HG02884 (cell line): ENCODE data around the gene FAM163A.
"Not testable (repeated sequence)": the region's sequence is repeated elsewhere in the genome, so short reads cannot be mapped to it uniquely, and the experiment has no call there.

ENCODE experiments used
- ATAC-seq: cut with Tn5 transposase; IDR thresholded peaks from one replicate; pipeline ENCODE4 v1.9.1; 2021; ENCODE audit warnings: mild to moderate bottlenecking, moderate library complexity; ENCODE audit not compliant: unreplicated experiment

FAM163A gene

DNA sequence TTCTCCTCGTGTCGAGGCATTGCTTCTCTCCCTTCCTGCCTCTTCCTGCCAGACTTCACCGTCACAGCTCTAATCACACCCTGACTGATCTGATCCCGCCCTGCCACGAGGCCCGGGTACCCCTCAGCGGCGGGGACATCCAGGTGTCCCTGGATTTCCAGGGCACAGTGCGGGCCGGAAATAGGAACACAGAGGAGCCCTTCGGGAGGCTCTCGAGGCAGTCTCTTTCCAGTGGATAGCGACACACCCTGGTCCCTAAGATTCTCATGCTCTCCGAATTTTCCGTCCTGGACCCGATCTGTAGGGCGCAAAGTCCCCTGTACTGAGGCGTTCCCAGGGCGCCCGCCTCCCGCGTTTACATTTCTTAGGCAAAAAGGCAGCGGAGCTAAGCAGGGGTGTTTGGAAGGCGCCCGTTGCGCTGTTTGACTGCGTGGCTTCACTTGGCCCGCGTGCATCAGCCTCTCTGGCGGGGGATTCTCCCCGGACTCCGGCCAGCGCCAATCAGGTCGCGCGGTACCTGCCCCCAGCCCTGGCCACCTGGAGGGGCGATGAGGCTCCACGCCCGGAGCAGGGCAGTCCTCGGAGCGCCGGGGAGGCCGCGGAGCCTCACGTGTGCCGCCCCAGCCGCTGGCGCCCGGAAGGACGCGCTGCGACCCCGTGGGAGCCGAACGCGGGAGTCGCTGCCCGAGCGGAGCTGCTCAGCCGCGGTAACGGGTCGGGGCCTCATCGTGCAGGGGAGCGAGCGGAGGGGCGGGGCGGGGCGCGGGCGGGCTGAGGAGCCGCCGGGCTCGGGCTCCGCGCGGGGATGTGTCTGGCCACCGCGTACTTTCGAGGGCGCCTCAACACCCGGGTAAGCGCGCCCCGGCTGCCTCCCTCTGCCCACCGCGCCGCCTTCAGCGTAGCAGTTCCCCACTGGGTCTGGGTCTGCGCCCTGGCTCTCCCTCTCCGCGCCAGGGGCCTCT is at the start of gene FAM163A:
FAM163A (plus strand) TSS at position 575 of the 962 bp plus-strand sequence. CDS start 69,807 bp downstream, outside the sequence.
- no peak for ATAC-seq

DNA sequence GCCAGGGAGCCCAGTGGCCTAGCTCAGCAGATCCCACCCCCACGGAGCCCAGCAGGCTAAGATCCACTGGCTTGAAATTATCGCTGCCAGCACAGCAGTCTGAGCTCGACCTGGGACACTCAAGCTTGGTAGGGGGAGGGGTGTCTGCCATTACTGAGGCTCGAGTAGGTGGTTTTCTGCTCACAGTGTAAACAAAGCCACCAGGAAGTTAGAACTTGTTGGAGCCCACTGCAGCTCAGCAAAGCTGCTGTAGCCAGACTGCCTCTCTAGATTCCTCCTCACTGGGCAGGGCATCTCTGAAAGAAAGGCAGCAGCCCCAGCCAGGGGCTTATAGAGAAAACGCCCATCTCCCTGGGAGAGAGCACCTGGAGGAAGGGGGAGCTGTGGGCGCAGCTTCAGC is 48.6 kb upstream of the FAM163A start:
- not testable (repeated sequence) for ATAC-seq

DNA sequence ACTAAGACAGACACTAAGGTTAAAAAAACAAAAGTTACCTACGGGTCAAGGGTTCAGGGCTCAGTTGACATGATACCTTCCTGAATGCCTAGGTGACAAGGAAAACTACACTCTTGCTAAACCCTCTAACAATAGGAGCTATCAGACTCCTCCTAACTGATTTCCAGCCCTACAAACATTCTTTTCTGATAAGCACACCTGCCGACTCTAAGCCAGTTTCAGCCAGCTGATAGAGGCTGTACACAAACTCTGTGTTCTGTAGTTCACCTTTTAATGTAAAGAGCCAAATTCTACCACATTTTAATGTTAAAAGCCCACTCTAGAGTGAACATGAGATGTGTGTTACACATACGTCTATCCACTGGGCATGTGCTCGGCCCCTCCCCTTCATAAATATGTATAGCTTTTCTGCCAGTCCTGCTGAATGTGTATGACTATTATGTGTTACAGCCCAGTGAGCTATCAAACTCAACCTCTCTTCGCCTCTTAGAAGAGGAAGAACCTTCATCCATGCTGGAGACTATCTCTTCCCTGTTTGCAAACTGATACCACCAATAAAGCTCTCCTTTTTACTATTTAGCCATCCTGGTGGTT is 40.0 kb upstream of the FAM163A start:
- no peak for ATAC-seq

GRCh38 chr1:179706339-179706941 is 36.7 kb upstream of the FAM163A start:
- no peak for ATAC-seq

- ATAC-seq: no peak
Measured at GRCh38 chr1:179707406-179707805, 35.7 kb upstream of the FAM163A start.

DNA sequence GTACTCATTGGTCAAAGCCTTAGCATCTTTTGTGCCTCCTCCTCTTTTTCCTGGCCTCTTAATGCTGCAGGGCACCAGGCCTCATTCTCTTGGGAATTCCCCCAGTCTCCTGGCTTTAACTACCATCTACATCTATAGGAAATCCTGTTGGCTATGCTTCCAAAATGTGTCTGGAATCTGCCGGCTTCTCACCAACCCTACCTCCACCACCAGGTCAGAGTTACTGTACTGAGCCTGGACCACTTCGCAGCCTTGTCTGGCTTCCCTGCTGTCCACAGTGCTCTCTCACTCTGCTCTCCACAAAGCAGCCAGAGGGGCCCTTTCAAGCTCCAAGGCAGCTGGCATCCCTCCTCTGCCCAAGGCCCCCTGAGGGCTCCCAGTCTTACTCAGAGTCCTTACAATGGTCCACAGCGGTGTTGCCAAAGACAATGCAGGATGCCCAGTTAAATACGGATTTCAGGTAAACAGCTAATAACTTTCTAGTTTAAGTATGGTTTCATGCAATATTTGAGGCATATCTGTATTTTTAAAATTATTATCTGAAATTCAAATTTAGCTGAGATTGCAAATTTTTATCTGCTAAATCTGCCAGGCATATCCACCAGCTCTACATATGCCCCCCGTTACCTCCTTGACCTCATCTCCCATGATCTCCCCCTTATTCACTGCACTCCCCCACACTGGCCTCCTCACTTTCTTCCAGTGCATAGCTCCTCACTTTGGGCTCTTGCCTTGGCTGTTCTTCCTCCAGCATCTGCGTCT is 34.5 kb upstream of the FAM163A start:
- ATAC-seq: no peak

GRCh38 chr1:179709841-179710329 is 33.2 kb upstream of the FAM163A start:
- peak; percentile 85 for ATAC-seq

DNA sequence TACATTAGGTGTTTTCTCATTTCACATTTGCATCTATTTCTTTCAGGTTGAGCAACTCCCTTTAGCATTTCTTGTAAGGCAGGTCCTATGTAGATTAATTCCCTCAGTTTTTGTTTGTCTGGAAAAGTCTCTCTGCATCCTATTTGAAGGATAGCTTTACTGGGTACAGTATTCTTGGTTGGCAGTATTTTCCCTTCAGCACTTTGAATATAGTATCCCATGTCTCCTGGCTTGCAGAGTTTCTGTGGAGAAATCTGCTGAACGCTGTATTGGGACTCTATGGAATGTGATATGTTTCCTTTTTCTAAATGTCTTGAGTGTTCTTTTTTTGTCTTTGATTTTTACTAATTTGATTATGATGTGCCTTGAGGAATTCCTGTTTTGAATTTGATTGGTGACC is 28.9 kb upstream of the FAM163A start:
- ATAC-seq: no peak

- ATAC-seq: no peak
Measured at GRCh38 chr1:179714623-179715022, 28.5 kb upstream of the FAM163A start.

DNA sequence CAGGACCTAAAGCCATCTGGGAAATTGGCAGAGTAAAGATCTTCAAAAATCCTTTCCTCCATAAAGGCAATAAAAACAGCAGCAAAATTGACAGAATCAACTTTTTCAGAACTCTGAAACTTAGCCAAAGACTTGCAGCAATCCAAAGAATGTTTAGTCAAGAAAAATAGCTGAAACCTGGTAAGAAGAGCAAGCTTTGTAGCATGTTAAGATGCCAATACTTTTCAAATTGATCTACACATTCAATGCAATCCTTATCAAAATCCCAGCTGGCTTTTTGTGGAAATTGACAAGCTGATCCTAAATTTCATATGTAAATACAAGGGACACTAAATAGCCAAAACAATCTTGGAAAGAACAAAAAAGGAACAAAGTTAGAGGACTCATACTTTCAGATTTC is 23.8 kb upstream of the FAM163A start:
- no peak for ATAC-seq

DNA sequence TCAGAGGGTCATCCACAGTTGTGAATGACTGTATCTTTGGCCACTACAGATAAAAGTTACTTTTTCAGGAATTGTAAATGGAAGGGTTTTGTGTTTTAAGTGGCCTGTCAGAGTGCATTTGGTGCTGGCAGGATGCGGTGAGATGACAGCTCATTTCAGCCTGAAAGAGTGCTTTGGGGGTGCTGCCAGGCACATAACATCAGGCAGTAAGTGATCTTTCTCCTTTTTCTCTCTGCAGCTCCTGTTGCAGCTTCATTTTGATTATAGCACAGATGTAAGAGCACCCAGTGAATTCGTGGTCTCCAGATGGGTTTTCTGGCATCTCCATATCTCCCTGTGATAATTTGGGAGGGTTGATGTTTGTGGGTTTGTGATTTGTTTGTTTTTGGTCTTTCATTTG is 14.8 kb upstream of the FAM163A start:
- no peak for ATAC-seq

DNA sequence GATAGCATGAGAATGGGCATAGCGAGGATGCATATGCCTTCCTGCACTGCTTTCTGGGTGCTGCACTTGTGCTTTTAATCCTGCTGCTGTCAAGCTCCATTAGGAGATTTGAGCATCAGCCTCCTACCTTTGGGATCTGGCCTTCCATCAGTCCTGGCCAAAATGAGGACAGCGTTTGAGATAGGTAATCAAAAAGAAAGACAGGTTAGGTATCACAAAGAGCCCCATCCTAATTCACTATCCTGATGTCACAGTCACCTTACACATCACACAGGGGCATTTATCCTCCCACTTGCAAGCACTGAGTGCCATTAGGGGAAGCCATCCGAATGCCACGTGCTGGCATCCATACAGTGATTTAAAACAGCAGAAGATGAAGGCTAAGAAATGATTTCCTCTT is 13.2 kb upstream of the FAM163A start:
- ATAC-seq: no peak

DNA sequence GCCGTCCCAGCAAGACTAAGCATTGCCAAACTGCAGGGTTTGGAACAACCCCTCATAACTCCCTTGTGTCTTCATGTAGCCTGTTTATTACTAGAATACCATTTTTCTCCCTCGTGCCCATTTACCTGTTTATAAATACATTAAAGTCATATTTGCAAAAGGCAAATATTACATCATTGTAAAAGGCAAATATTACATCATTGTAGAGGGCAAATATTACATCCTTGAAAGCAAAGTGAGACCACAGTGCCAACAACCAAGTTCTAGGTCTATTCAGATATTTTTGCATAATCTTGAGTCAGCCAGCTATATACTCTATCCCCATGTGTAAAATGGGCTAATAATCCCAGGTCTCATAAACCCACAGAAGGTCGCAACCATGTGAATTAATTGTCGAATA is 11.4 kb upstream of the FAM163A start:
- no peak for ATAC-seq

- no peak for ATAC-seq
Measured at GRCh38 chr1:179742291-179742690, 800 bp upstream of the FAM163A start.

GRCh38 chr1:179743679-179744400 is 749 bp downstream of the FAM163A start:
- no peak for ATAC-seq

DNA sequence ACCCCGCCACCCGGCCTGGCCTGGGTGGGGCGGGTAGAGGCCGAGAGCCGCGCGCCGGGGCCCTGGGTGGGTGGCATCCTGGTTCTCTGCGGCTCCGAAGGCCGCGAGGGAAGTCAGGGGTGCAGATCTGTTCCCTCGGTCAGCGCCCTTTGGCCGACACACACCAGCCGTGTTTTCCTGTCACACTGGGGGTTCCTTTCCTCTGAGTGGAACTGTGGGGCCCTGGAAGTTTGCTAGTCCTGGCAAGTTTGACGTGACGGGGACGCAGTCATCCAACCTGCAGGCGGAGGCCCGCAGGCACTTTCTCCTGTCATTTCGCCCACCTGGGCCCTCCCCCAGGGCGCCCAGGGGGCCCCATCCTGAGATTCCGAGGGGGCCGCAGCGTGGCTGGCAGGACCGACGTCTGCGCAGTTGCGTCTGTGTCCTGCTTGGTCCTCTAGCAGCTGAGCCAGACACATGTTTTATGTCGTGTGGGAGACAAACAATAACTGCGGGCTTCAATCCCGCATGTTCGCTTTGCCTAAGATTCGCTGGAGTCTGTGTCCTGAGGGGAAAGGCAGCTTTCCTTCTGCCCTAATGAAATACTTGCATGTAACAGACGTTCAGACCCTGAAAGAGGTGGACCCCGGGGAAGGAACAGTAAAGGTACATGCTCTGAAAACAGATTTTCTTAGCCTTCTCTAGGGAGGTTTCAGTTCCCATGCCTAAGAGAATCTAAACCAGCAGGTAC is 1.5 kb downstream of the FAM163A start:
- no peak for ATAC-seq

DNA sequence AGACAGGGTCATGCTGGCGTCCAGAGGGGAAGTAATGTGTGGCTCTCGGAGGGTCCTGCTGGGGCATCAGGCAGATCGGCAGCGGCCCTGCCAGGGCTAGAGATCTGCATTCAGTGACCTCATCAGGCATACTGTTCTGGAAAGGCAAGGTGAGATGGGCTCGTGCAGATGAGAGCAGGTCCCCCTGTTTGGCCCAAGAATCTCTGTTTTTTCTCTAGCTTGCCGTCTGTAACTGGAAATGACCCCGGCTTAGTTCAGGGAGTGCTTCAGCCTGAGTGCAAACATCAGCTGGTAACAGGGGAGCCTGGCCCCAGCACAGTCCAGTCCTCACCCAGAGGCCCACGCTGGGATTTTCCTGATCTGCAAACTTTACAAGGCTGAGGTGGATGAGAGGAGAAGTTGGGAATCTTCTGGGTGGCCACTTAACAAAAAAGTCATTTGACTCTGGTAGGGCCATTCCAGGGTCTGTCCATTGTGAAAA is 2.1 kb downstream of the FAM163A start:
- no peak for ATAC-seq

DNA sequence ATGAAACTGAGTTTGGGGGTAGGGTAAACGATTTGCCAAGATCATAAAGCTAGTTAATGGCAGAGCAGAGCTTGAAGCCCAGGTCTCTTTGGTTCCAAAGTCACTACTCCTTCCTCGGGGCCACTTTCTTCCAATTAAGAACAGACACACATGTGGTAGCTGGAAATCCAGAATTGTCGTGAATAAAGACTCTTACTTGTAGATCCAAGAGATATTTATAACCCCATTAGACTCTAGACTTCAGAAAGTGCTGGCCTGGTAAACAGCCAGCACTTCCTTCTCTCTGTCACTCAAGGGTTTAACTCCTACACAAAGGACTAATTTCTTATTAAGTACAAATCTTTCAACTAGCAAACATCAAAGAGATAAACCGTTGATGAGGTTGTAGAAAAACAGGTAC is 2.7 kb downstream of the FAM163A start:
- no peak for ATAC-seq

DNA sequence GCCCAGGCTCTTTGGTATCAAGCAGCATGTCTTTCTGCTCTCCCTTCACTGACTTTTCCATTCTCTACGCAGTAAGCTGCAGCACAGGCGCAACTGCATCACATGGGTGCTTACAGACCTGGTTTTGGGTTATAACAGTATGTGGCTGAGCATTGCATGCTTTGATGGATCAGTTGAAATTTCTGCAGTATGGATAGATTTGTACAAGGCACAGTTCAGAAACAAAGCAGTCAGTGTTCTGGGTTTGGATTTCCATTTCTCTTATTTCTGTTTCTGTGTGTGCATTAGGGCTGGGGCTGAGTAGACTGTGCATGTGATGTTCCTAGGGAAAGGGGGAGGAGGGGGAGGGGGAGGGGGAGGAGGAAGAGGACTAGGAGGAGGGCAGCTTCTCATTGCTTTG is 4.5 kb downstream of the FAM163A start:
- ATAC-seq: no peak
